Activated CD4-positive, alpha-beta T cell treated with anti-CD3 and anti-CD28 coated beads, Interleukin-2, amount 10 ng/mL, durations not matched to agents 7 days and 5 days (primary cell): ENCODE measurements around the gene GATA2. TPM values are rescaled to one million over a fixed set of nuclear protein-coding genes. Genes with fewer than 3 reads are reported as not detected.
A peak's percentile ranks its signal among the peaks of the same experiment; 100 is the strongest.

Experiments
- CTCF ChIA-PET: fragments of 350-600 bp; sonication (Branson Sonifier 250); formaldehyde crosslinking; loops from one replicate; lab custom pipeline; 2021; ENCODE audit warnings: antibody characterized with exemption; lab: Charles Lee
- POLR2A ChIA-PET: fragments of 350-600 bp; sonication (Branson Sonifier 250); formaldehyde crosslinking; loops from one replicate; lab custom pipeline; 2021; ENCODE audit warnings: antibody characterized with exemption; lab: Charles Lee
- DNase-seq: peaks from one replicate; pipeline ENCODE4 v3.0.0-alpha.2; 2020
- H3K27ac Mint-ChIP-seq: one replicate; pipeline ENCODE4 v1.8.0; 2021; ENCODE audit warnings: mild to moderate bottlenecking, moderate library complexity, mixed read lengths
- H3K27me3 Mint-ChIP-seq: one replicate; pipeline ENCODE4 v1.8.0; 2021; ENCODE audit warnings: mixed read lengths
- H3K36me3 Mint-ChIP-seq: one replicate; pipeline ENCODE4 v1.8.0; 2021; ENCODE audit warnings: low read depth, mixed read lengths
- H3K4me1 Mint-ChIP-seq: one replicate; pipeline ENCODE4 v1.8.0; 2021; ENCODE audit warnings: mixed read lengths
- H3K4me3 Mint-ChIP-seq: one replicate; pipeline ENCODE4 v1.8.0; 2021; ENCODE audit warnings: mild to moderate bottlenecking, moderate library complexity, mixed read lengths
- H3K9me3 Mint-ChIP-seq: one replicate; pipeline ENCODE4 v1.8.0; 2021; ENCODE audit warnings: mixed read lengths
- total RNA-seq, 2 experiments: library from RNA; stranded (reverse); gene quantifications; one replicate each; pipeline ENCODE4 v1.2.3, GENCODE V29; 2021

Gene GATA2
- total RNA-seq, 2 experiments from 2014 or later: not detected

DNA sequence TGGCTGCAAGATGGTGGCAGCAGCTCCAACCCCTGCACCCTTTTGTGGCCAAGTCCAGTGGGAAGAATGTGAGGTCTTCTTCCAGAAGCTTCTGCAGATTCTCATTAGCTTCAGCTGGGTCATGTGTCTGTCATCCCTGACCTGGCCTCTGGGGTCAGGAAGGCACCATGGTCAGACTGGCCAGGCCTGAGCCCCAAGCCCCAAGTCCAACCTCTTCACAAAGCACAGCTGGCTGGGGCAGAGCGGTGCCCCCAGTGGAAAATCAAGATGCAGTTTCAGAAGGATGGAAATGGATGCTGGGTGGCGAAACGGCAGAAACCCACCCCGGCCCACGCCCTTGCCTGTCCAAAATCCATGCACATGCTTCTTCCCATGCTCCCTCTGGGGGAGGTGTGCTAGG lies 15.9 kb upstream of the GATA2 start:
- Mint-ChIP-seq H3K27me3 (peaks cover 17% of the 10 kb centered on the region), H3K27ac (no peak overlapping the region), H3K36me3 (no peaks in the 10 kb centered on the region), H3K9me3 (peaks cover 5% of the 10 kb centered on the region), H3K4me3 (no peak overlapping the region), H3K4me1 (no peaks in the 10 kb centered on the region)
- ChIA-PET POLR2A (no interaction called here), CTCF (no interaction called here)
- DNase-seq: no peak

DNA sequence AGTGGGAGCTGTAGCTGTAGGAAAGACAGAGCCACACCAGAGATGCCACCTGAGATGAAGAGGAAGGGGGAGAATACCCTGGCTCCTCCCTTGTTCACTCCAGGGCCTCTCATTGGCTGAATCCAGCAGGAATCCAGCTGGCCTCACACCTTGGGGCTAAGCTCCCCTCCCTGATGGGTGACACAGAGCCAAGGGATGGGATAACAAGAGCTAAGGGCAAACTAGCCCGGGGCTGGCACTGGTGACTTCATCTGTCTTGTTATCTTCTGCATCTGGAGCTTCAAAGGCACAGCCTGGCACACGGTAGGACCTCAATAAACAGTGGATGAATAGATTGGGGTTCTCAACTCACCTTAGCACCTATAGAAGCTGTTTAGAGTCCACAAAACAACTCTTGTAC lies 13.8 kb upstream of the GATA2 start:
- Mint-ChIP-seq H3K9me3 (no peaks in the 10 kb centered on the region), H3K27ac (no peak overlapping the region), H3K27me3 (peaks cover 12% of the 10 kb centered on the region), H3K4me3 (no peak overlapping the region), H3K36me3 (no peaks in the 10 kb centered on the region), H3K4me1 (no peaks in the 10 kb centered on the region)
- POLR2A ChIA-PET: no interaction called here
- no peak for DNase-seq
- CTCF ChIA-PET: interaction anchor here (0.8 to 1.5 kb wide), 3 partner anchors 17 to 107 kb away, joined by 3 to 4 read pairs (median 3); no protein-coding TSS in a partner anchor

GRCh38 chr3:128505771-128506170 lies 12.8 kb upstream of the GATA2 start:
- no peaks in the 10 kb centered on the region for H3K4me1 Mint-ChIP-seq
- no peak overlapping the region for H3K4me3 Mint-ChIP-seq
- peaks cover 14% of the 10 kb centered on the region for H3K27me3 Mint-ChIP-seq
- H3K36me3 Mint-ChIP-seq: no peaks in the 10 kb centered on the region
- no peak for DNase-seq
- H3K27ac Mint-ChIP-seq: no peak overlapping the region
- CTCF ChIA-PET: interaction anchor here (0.6 to 1.5 kb wide), 3 partner anchors 16 to 449 kb away, joined by 3 to 4 read pairs (median 3); no protein-coding TSS in a partner anchor
- POLR2A ChIA-PET: no interaction called here
- no peaks in the 10 kb centered on the region for H3K9me3 Mint-ChIP-seq

DNA sequence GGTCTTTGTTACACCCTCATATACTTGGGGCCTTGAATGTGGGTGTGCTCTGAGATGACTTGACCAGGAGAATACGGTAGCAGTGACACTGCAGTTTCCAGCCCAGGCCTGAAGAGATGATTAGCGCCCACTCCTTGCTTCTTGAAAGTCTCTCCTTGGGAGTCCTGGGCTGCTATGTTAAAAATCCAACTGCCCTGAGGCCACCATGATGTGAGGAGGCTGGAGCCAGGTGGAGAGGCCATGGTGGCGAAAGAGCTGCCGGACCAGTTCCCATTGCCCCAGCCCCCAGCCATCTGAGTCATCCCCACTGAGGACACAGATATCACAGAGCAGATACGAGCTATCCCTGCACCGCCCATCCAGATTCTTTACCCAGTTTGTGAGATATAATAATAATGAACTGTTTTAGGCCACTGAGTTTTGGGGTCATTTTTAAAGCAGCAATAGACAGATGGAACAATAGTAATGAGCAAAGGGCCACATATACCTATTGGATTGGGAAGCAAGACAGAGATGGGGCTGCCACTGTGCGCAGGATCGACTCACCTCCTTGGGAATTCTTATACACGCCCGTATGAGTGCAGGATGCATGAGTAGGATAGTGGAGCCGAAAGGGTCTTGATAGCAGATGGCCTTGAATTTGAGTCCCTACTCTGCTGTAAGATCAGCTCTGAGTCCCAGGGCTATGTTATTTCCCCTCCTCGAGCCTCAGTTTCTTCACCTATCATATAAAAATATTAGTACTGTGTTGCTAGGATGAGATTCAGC lies 12.1 kb upstream of the GATA2 start:
- Mint-ChIP-seq H3K27ac (no peak overlapping the region), H3K4me3 (no peak overlapping the region), H3K9me3 (no peaks in the 10 kb centered on the region), H3K36me3 (no peaks in the 10 kb centered on the region), H3K4me1 (no peaks in the 10 kb centered on the region), H3K27me3 (peaks cover 16% of the 10 kb centered on the region)
- peak; percentile 2 for DNase-seq
- ChIA-PET CTCF (interaction anchor here (0.7 to 1.5 kb wide), 2 partner anchors 15 to 448 kb away, joined by 3 to 4 read pairs; no protein-coding TSS in a partner anchor), POLR2A (no interaction called here)

- peak; percentile 3 for DNase-seq
These were observed 11.5 kb upstream of the GATA2 start for GRCh38 chr3:128504533-128504915.

GRCh38 chr3:128503751-128504532 lies 10.9 kb upstream of the GATA2 start:
- DNase-seq: no peak
- H3K9me3 Mint-ChIP-seq: no peaks in the 10 kb centered on the region
- H3K27me3 Mint-ChIP-seq: peaks cover 21% of the 10 kb centered on the region
- no peak overlapping the region for H3K4me3 Mint-ChIP-seq
- no peaks in the 10 kb centered on the region for H3K36me3 Mint-ChIP-seq
- POLR2A ChIA-PET: no interaction called here
- no peaks in the 10 kb centered on the region for H3K4me1 Mint-ChIP-seq
- H3K27ac Mint-ChIP-seq: no peak overlapping the region
- CTCF ChIA-PET: no interaction called here

More at GRCh38 chr3:128504533-128504915, 11.5 kb upstream of the GATA2 start:
- no peaks in the 10 kb centered on the region for H3K9me3 Mint-ChIP-seq
- H3K36me3 Mint-ChIP-seq: no peaks in the 10 kb centered on the region
- no peak overlapping the region for H3K4me3 Mint-ChIP-seq
- H3K27me3 Mint-ChIP-seq: peaks cover 20% of the 10 kb centered on the region
- CTCF ChIA-PET: no interaction called here
- no peak overlapping the region for H3K27ac Mint-ChIP-seq
- POLR2A ChIA-PET: no interaction called here
- H3K4me1 Mint-ChIP-seq: no peaks in the 10 kb centered on the region

GRCh38 chr3:128503164-128503651 lies 10.2 kb upstream of the GATA2 start:
- CTCF ChIA-PET: no interaction called here
- POLR2A ChIA-PET: no interaction called here
- H3K4me1 Mint-ChIP-seq: no peaks in the 10 kb centered on the region
- H3K27me3 Mint-ChIP-seq: peaks cover 28% of the 10 kb centered on the region
- no peak overlapping the region for H3K27ac Mint-ChIP-seq
- no peak overlapping the region for H3K4me3 Mint-ChIP-seq
- H3K36me3 Mint-ChIP-seq: no peaks in the 10 kb centered on the region
- H3K9me3 Mint-ChIP-seq: no peaks in the 10 kb centered on the region
- no peak for DNase-seq

- H3K4me3 Mint-ChIP-seq: no peak overlapping the region
- H3K4me1 Mint-ChIP-seq: no peaks in the 10 kb centered on the region
- no peak for DNase-seq
- no peak overlapping the region for H3K27ac Mint-ChIP-seq
- ChIA-PET CTCF (no interaction called here), POLR2A (no interaction called here)
- H3K27me3 Mint-ChIP-seq: peaks cover 29% of the 10 kb centered on the region
- no peaks in the 10 kb centered on the region for H3K36me3 Mint-ChIP-seq
- no peaks in the 10 kb centered on the region for H3K9me3 Mint-ChIP-seq
These were observed 9.7 kb upstream of the GATA2 start for GRCh38 chr3:128502712-128503111.

DNA sequence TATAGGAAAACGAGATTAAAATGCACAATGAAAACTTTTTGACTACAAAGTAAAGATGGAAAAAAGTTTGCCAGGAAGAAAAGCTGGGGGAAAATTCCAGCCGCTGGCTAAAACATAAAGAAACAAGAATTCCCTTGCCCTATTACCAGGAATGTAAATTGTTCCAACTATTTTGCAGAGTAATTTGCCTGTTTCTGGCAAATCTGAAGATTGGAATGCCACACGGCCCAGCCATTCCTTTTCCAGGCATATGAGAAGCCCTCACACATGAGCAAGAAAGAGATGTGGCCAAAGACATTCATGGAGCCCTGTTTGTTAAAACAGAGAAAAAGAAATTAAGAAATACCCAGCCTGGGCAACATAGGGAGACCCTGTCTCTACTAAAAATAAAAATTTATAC lies 8.4 kb upstream of the GATA2 start:
- CTCF ChIA-PET: no interaction called here
- Mint-ChIP-seq H3K27ac (no peak overlapping the region), H3K27me3 (peaks cover 40% of the 10 kb centered on the region), H3K9me3 (no peaks in the 10 kb centered on the region), H3K4me1 (peaks cover 3% of the 10 kb centered on the region), H3K4me3 (no peak overlapping the region), H3K36me3 (no peaks in the 10 kb centered on the region)
- no peak for DNase-seq
- POLR2A ChIA-PET: no interaction called here

GRCh38 chr3:128500556-128500955 lies 7.6 kb upstream of the GATA2 start:
- DNase-seq: no peak
- Mint-ChIP-seq H3K4me1 (peaks cover 5% of the 10 kb centered on the region), H3K9me3 (no peaks in the 10 kb centered on the region), H3K4me3 (no peak overlapping the region), H3K36me3 (no peaks in the 10 kb centered on the region), H3K27ac (no peak overlapping the region), H3K27me3 (peaks cover 42% of the 10 kb centered on the region)
- CTCF ChIA-PET: no interaction called here
- POLR2A ChIA-PET: no interaction called here

DNA sequence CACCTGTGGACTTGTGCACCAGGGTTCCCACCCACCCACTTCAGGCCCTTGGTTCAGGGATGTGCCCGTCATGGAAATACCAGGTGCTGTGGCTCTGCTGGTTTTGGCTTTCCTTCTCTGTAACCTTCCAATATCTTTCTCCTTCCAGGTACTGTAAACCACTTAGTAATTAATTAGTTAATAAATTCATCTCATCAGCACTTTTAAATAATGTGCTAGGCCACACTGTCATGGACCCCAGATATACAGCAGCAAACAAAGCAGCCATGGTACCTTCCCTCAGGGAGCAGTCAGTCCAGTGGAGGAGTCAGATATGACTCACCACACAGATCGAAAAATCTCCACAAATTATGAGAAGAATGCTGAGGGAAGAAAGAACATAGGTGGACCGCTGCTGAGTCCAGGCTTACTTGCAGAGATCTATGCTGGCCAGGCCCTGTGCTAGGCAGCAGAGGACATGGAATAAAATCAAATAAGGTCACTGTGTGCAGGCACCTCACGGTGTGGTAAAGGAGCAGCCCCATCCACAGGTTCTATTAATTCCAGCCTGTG lies 6.8 kb upstream of the GATA2 start:
- no peak for DNase-seq
- Mint-ChIP-seq H3K9me3 (no peaks in the 10 kb centered on the region), H3K4me1 (peaks cover 5% of the 10 kb centered on the region), H3K4me3 (no peak overlapping the region), H3K36me3 (no peaks in the 10 kb centered on the region), H3K27me3 (peaks cover 49% of the 10 kb centered on the region), H3K27ac (no peak overlapping the region)
- ChIA-PET POLR2A (no interaction called here), CTCF (interaction anchor here (0.7 to 1.5 kb wide), 4 partner anchors 8 to 109 kb away, joined by 3 to 7 read pairs (median 3); no protein-coding TSS in a partner anchor)

GRCh38 chr3:128498901-128499530 lies 6.0 kb upstream of the GATA2 start:
- ChIA-PET CTCF (interaction anchor here (0.7 to 1.5 kb wide), 4 partner anchors 8 to 110 kb away, joined by 3 to 7 read pairs (median 3); no protein-coding TSS in a partner anchor), POLR2A (no interaction called here)
- no peak overlapping the region for H3K27ac Mint-ChIP-seq
- peaks cover 56% of the 10 kb centered on the region for H3K27me3 Mint-ChIP-seq
- no peak for DNase-seq
- H3K4me3 Mint-ChIP-seq: peak overlapping the region; percentile 16
- H3K9me3 Mint-ChIP-seq: no peaks in the 10 kb centered on the region
- no peaks in the 10 kb centered on the region for H3K36me3 Mint-ChIP-seq
- peaks cover 5% of the 10 kb centered on the region for H3K4me1 Mint-ChIP-seq
